Stimulated activated CD4-positive, alpha-beta T cell treated with anti-CD3 and anti-CD28 coated beads, Interleukin-1b, Interleukin-23, amount 100 ng/mL, for 48 hours (primary cell): ENCODE measurements around the gene LHCGR.

Experiments used
- DNase-seq: peaks from one replicate; pipeline ENCODE4 v3.0.0-alpha.2; 2020

LHCGR gene

DNA sequence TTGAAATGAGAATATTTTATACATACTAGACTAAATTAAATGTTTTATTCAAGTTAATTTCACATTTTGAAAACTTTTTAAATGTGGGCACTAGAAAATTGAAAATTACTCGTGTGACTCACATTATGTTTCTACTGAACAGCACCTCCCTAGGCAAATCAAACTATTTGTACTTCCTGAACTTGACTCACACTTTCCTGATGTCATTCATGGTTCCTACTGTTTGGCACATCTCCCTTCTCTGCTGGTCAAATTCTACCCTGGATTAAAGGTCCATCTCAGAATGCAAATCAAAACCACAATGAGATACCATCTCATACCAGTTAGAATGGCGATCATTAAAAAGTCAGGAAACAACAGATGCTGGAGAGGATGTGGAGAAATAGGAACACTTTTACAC lies 16.7 kb downstream of the LHCGR start:
- no peak for DNase-seq

DNA sequence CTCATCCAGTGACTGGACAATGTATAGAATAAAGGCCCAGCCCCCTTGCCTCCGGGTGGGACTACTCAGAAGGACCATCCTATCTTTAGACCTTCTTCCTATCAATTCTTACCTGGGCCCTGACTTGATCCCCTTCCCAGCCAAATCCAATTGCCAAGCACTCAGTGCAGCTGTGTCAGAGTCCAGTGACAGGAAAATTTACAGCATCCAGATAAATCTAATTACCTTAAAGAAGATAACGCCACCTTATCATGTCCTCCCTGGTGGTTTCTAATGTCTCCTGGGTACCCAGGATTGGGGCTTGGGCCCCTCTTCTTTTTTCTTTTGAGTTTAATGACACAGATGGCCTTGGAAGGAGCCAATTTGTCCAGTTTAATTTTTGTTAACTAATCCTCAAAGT lies 19.3 kb downstream of the LHCGR start:
- DNase-seq, result no peak

DNA sequence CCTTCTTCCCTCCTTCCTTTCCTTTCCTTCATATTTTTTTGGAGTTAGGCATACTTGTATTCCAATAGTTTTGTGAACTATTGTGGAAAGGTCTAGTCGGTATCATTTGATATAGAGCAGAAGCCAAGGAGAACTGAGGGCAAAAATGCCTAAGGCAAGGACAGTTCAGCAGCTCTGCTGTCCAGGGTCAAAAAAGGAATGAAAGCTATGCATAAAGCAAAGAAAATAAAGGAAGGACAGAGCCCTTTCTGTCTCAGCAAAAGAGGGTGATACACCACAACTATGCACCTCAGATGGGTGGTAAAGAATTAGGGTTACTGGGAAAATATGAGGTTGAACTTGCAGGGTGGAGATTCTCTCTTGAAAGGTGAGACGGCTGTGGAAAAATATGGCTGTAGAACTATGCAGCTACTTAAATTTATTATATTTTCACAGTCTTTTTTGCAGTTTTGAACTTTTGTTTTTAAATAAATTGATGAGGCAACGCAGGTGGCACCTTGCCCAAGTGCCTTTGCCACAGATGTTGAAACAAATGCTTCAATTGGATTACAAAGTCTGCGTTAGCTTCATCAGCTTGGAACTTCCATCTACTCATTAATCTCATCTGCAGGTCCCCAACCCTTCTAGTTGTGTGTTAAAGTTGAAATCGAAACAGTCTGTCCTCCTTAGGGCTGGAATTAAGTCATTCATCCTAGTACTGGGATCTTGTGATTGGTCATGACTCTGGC lies 20.8 kb downstream of the LHCGR start:
- no peak for DNase-seq

DNA sequence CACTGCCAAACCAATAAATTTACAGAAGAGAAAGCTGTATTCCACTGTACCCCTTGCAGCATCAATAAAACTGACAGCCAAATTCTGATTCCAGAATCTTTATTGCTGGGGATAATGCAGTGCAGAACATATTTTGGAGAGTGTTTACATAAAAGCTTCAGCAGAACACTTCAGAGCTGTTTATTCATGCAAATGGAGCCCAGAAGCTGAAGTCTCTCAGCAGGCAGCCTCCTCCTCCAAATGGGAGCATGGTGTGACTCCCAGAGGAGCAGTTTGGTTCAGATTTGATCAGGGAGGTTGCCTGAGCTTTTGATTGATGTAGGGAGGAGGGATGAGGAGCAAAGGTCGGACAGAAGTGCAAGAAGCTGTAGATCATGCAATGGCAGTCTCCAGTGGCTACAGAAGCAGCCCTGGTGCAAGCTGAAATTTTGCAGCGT lies 22.4 kb downstream of the LHCGR start:
- DNase-seq, result no peak

DNA sequence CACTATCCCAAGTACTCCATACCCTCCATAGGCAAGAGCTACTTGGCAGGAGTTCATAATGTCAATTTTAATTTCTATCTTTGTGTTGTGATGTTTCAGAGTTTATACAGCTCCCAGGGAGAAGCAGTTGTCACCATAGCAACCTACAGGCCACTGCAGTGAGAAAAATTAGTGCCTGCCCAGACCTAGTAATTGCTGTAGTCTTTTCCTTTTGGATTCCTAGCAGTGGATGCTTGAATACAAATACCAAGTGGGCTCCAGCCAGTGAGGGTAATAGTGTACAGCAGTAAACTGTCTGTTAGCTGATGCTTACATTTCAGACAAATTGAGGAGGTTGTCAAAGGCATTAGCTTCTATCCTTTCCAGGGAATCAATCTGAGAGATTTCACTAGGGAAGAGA lies 26.7 kb downstream of the LHCGR start:
- no peak for DNase-seq

DNA sequence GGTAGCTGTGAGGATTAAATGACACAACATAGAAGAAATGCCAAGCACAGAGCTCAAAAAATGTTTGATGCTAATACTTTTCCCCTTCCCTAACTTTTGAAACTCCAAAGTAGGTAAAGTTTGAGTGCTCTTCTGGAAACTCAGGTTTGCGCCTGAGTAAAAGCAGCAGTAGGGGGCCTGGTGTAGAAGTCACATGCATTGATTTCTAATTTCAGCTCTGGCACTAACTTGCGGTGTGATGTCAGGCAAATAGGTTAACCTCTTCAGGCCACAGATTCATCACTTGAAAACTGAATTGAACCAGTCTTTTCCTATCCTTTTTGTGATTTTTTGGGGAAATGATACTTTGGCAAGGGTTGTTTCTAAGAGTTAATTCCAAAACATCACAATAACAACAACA lies 27.2 kb downstream of the LHCGR start:
- no peak for DNase-seq

DNA sequence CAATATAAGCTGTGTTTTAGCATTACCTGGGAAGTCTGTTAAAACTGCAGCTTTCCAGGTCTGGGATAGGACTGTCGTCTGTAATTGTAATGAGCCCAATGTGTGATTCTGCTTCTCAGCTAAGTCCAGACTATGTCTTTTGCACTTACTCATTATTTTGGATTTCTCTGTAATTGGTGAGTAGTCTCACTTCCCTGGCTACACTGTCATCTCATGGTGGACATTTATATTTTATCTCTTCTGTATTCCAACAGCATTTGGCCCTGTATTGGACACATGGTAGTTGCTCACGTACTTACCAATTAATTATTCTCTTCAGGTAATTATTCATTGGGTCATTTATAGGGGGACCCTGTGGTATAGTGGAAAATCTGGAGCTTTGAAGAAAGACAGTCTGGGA lies 28.0 kb downstream of the LHCGR start:
- no peak for DNase-seq

DNA sequence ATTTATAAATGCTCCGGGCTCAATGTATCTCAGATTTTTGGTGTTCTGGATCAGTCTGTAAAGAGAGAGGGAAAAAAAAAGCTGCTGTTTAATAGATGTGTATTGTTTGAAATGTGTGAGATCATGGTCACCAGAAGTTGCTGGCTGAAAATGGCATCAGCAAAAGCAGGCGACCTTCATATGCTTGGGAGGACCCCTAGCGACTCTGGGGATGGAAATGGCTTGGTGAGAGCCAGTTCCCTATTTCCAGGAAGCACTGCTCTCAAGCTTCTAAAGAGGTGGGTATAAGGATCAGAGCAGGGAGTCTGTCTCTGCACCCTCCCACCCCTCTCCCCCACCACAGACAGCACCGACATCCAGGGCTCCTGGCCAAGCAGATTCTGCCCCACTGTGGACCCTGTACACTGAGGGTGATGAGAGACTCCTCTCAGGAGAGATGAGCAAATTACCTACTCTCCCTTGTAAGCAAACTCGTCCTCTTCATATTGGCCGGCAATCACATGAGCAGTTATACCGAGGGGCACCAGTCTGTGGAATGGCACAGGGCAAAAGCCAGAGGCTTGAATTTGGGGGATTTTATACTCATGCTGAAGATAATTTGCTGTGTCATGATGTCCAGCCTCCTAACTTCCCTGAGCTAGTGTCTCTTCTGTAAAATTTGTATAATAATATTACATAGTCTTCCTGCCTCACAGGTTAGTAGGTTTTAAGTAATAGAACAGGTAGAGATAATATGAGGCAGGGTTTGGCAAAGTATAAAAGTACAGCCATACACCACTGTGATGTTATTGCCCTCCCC lies 29.6 kb downstream of the LHCGR start:
- DNase-seq, result no peak

DNA sequence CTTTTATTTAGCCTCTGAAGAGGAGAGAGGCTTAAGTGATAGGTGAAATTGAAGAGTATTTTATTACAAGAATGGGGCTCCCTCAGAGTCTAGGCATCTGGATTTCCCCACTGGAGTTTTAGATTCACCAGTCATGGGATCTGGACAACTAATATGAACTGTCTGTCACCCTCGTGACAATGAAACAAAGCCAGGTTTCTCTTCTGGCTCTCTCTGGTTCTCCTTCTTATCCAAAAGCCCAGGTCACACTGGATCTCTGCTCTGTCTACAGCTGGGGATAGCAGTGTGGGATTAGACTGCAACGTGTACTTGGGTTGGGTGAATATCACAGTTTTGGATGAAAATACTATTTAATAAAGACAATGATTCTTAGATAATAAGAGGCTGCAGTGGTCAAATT lies 31.2 kb downstream of the LHCGR start:
- DNase-seq, result no peak

DNA sequence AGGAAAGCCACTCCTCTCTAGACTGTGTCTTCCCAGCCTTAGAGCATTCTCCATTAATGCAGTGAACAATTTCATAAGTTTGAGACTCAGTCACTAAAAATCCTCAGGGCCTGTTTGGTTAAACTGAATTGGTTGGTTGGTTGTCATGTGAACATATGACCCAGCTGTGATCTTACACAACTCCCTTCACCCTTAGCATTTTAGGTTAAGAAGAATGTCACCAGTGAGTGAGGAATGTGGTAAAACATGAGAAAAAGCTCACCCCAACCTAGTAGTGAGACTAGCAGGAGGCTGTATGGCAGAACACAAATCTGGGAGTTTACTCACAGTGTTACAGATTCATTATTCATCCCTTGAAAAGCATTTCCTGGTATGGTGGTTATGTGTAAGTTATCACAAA lies 32.4 kb downstream of the LHCGR start:
- DNase-seq, result no peak

DNA sequence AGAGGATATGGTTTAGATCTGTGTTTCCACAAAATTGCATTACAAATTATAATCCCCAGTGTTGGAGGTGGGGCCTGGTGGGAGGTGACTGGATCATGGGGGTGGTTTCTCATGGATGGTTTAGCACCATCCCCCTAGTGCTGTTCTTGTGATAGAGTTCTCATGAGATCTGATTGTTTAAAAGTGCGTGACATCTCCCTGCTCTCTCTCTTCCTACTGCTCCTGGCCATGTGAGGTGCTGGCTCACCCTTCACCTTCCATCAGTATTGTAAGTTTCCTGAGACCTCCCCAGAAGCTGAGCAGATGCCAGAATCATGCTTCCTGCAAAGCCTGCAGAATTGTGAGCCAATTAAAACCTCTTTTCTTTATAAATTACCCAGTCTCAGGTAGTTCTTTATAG lies 33.1 kb downstream of the LHCGR start:
- DNase-seq, result no peak

DNA sequence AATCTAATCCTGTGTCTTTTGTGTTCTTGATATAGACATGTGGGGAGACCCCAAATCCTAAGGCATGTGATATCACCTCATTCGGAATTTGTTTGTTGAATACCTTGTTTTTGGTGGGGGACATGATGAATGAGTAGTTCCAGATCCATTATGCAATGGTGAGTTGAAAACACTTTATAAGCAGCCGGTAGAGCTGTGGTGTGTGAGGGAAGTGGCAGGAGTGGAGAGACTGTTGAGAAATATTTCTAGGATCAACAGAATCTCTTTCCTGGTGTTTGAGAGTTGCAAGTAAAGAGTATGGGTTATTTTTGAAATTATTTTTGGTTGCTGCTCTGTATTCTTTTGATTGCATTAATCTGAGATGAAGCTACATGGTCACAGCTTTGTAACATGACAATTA lies 34.4 kb downstream of the LHCGR start:
- no peak for DNase-seq

DNA sequence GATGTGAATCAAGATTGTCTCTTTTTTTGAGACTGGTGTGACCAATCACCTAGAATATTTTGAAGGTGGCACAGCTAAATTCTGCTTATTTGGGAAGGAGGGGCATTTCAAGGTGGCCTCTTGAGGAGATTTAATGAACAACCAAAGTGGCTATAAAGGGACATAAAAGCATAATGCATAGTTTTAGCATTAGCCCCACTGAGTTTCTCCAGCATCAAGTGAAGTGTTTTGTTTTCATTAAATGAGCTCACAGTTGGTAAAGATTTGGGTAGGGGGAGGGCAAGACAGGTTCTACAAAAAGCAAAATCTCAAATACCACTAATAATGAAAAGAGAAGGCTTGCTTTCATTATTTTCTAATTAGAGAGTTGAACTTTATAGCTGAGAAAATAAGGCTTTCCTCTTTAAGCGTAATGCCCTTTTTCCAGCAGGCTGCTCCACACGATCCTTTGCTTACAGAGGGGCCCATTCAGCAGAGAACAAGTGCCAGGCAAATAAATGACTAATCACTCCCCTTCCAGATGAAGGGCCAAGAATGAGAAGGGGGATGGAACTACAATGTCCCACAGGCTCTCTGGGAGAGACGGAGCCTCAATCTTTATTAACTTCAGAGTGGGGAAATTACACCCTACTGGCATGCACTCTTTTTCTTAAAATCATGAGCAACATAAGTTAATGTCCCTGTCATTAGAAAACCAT lies 35.9 kb downstream of the LHCGR start:
- DNase-seq, result no peak

DNA sequence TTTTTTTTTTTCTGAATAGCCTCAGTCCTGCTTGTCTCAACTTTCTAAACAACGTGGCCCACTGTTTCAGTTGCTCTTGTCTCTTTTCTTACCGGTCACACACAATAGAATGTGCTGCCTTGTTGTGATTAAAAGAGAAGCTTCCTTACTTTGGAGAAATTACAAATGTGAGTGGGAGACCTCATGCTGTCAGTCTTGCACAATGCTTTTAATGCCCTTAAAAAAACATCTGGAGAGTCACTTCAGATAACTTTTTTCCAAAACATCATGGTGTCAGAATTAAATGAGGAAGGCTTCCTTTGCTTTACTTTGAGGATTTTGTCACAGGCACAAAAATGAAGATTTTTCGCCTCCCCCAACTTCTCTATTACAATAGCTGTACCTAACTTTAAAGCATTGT lies 37.7 kb downstream of the LHCGR start:
- no peak for DNase-seq

DNA sequence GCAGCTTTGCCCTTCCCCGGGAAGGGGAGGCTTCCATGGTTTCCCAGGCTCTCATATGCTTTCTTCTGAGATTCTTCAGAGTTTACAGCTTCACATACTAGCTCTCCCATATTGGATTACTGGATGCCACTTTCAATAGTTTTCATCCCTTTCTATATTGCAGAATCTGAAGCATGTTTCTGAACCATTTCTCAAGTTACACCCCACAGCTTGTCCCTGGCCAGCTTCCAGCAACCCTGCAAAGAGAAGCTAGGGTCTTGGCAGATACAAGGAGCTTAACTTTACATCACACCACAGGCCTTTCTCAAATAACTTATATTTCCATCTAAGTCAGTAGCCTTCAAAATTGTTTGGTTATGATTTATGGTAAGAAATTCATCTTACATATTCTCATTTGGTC lies 39.6 kb downstream of the LHCGR start:
- DNase-seq, result no peak

DNA sequence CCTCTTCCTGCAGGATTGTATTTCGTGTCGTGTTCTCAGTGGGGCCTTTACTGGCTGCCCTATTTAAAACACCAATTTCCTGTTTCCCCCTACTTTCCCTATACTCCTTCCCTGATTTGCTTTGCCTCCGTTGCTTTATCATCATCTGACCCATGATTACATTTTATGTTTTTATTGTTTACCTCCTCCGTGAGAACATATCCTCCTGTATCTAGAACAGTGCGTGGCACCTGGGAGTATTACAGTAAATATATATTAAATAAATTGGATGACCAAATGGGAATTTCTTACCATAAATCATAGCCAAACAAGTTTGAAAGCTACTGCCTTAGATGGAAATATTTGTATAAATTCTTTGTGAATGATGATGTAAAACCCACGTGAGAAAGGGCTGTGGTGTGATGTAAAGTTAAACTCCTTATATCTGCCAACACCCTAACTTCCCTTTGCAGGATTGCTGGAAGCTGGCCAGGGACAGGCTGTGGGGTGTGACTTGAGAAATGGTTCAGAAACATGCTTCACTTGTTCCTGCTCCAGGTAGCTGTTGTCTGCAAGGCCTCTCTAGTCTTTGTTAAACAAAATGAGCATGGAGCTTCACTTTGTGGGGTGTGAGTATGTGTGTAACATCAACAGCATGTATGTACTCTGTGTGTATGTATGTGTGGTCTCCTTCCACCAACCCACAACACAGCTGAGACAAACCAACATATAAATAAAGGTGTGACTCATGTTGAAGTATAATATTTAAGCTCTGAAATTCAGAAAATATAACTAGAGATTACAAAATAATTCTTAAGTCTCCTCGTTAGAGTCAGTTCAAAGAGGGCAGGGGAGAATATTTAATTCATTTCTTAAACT lies 40.3 kb downstream of the LHCGR start:
- no peak for DNase-seq

DNA sequence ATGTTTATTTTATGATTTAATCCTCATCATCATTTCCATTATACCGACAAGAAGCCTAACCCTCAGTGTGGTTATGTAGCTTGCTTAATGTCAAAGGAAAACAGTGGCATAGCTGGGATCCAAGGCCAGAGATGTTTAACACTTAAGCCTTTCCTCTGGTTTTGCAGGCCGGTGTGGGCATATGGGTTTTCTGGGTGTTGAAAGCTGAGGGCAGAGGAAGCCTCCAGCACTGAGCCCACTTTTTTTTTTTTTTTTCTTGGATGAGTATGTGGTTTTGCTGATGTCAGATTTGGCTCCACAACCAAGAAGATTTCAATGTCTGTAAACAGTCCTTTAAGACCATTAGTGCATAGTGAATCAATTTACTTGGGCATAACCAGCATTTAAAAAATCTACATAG lies 41.3 kb downstream of the LHCGR start:
- DNase-seq, result no peak

DNA sequence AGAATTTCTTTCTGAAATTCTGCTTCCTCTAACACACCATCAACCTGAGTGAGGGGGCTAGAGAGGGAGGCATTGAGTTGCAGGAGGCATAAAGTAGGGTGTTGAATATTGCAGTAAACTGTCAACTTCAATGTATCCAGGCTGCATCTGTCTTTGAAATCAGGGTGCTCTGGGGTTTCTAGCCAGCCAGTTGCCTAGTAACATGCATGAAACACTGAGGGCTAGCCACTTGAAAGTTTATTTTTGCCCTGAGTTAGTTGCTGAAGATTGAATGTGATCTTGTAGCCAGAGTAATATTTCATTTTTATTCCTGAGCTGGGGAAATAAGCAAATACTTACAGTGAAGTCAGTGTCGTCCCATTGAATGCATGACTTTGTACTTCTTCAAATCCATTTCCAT lies 41.9 kb downstream of the LHCGR start:
- DNase-seq, result no peak

DNA sequence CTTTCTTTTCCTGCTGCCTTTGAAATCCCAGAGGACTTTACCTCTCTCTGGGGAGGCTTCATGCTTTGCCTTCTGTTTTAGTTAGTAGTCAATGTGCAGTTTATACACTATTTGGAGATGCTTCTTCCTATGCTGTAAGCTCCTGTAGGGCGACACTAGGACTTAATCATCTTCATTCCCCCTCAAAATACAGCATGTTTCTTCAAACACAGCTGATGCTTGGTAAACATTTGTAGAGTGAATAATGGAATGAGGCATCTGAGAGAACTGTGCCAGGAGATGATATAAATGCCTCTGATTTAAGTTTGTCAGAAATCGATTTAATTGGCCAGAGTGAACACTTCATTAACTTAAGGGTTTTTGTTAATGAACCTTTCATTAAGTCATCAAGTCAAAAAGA lies 43.4 kb downstream of the LHCGR start:
- DNase-seq, result no peak

DNA sequence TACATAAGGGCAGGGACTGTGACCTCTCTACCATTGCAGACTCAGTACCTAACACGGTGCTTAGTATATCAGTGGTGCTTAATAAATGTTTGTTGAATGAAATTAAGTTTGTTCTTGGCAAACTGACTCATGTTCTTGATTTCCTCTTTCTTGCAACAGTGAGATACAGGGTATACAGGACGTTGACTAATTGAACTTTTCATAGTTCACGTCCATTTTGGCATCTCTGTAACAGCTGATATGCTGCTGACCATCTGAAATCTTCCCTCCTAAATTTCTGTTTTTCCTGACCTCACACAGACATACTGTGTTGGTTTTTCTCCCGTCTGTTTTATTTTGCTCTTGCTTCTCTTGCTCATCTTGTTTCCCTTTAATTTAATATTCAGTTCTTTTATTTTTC lies 44.2 kb downstream of the LHCGR start:
- DNase-seq, result no peak

DNA sequence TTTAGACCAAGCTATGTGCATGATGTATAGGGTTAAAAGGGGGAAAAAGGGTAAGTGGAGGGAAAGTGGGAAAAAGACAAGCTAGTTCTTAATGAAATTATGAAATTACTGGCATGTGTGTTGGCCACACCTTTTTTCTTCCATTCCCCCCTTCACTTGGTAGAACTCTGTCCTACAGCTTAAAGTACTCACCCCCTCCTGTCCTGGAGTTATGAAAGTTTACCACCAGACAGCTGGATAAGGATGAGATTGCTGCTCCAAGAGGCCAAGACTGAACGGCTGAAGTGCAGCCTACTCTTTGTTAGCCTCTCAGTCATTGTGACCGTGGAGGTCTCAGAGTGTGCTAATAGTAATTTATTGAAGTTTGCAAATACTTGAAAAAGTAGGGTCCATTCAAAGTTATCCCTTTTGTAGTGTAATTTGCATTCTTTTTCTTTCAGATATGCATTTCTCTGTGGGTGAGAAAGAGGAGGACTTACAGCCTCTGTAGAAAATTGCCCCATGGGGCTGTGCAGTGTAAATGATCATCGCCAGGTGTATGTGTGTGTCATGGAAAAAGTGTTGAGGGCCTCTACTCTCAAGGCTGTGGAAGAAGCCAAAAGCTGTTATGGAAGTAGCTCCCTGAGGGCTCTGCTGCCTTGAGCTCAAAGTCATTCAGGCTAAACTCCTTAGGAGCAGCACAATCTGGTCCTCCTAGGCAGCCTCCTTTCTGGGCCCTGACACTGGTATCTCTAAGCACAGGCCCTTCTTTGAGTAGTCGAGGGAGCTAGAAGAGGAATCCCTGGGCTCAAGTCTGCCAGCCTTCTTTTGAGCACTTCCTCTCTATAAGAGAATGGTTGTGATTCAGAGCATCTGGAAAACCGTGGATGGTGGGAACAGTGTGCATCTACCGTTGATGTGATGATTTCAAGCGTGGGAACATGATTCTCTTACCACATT lies 46.2 kb downstream of the LHCGR start:
- no peak for DNase-seq

DNA sequence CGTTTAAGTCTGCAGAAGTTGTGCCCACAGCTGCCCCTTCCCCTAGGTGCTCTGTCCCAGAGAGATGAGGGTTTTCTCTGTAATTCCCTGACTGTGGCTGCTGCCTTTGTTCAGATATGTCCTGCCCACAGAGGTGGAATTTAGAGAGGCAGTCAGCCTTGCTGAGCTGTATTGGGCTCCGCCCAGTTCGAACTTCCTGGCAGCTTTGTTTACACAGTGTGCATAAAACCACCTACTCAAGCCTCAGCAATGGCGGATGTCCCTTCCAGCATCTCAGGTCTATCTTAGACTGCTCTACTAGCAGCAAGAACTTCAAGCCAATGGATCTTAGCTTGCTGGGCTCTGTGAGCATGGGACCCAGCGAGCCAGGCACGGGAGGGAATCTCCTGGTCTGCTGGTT lies 48.1 kb downstream of the LHCGR start:
- no peak for DNase-seq
